NOMO-1 treated with dmso at 0.1 percent for 144 hours (cell line): ENCODE results near the gene LUZP2.

ENCODE experiments used
- DNase-seq: peaks from one replicate; lab custom pipeline; 2025; ENCODE audit not compliant: unreplicated experiment; lab: John Stamatoyannopoulos, UW

LUZP2 gene

DNA sequence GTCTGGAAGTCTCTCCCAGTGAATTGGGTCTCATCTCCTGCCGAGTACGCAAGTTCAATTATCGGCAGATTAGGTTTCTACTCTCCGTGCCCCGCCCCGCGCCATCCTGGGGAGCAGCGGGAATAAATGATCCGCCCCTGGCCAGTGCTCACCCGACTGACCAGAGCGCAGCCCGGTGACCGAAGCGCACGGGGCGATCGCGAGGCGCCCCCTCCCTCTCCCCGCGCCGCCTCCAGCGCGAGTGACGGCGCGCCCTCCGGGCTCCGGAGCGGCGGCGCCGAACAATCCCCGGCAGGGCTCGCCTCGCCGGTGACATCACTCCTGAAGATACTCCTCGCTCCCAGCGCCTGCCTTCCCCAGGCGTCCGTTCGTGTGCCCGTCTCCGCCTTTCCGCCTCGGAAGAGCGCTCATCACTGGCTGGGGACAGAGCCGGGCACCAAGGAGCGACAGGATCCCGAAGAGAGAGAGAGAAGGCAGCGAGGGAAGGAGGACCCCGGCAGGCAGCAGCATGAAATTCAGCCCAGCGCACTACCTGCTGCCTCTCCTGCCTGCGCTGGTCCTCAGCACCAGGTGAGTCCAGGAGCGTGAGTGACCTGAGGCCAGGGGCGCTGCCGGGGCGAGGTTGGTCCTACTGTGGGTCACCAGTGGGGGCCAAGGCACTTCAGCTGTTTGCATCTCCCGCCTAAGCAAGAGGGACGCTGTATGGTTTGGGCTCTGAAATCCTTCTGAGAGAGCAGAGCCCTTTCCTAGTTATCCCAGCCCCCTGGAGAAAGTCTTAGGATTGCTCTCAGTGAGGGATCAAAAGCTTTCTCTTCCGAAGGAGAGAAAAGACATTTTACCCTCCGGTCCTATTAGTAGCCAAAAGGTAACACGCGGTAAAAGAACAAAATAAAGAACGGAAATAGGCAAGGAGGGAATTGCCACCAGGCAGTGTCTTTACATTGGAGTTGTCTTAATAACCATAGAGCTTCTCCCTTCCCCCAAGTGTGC is at the start of gene LUZP2:
TSS of gene LUZP2 (plus strand) at position 318 of the 990 bp plus-strand sequence.
- no peak for DNase-seq

DNA sequence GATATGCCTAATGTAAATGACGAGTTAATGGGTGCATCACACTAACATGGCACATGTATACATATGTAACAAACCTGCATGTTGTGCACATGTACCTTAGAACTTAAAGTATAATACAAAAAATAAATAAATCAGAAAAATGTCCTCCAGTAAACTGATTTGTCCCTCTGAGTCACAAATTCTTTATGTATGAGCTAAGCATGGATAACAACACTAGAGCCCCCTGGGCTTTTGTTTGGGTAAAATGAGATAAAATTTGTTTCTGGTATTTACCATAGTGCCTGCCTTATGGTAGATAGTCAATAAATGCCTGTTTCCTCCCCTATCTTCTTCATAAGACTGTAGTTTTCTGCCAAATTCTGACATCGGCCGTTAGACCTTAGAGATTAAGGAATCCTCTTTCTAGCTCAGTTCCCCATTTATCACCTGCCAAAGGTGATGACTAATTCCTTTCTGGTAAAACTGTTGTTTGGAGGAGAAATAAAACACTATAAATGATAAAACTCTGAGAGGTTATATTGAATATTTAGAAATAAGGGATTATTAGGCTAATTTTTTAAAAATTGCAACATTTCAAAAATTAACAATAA is 43.6 kb upstream of the LUZP2 start:
- no peak for DNase-seq

DNA sequence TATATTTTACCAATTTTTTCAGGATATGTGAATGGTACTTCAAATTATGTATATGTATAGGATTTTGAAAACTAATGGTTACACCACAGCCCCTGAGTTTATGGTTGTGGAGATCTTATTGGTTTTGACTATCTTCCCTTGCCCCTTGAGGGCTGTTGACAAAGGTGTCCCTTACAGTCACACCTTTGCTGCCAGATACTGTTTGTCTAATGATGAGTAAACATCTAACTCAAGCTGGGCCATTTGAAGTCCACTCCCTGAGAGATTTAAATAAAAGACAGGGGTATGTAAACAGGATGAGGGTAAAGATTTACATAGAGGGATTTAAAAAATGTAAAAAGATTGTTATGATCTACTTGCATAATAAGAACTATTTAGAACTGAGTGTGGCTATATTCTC is 38.9 kb upstream of the LUZP2 start:
- DNase-seq, result no peak

DNA sequence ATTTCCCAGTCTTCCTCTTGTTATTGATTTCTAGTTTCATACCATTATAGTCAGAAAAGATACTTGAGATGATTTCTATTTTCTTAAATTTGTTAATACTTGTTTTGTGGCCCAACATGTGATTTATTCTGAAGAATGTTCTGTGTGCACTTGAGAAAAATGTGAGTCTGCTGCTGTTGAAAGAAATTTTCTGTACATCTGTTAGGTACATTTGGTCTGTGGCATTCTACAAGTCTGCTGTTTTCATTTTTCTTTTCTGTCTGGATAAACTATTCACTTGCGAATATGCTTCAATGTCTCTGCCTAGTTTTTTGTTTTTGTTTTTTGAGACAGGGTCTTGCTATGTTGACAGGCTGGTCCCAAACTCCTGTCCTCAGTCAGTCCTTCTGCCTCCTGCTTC is 26.4 kb upstream of the LUZP2 start:
- no peak for DNase-seq

DNA sequence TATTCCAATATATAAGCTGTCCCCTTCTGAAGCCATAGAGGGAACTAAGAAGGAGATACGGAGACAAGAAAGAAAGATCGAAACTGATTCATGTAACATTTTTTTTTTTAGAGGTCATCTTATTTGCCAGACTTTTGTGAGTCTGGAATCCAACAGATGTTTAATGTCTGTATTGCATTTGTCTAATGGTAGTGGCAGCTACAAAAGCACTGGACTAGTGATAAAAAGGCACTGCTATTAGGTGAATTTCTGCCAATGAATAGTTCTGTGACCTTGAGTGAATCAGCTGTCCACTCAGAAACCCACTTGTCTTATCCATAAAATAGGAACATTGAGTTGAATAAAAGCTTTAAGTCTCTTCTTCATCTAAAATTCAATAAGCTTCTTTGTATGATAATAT is 25.8 kb upstream of the LUZP2 start:
- no peak for DNase-seq

DNA sequence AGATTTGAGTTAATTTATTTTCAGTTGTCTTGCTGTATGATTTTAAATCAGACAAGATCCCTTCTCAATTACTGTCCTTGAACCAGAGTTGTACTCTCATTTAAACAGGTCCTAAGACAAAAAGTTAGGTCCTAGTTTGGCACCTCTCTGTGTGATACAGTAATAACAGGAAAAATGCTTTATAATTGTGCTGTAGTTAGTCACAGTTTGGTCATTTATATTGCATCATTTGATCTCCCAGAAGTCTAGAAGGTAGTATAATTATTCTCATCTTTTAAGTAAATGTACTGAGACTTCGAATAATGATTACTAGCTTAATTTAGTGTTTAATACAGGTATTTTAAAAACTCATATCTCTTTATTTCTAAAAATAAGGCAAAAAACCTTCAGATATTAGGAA is 18.1 kb upstream of the LUZP2 start:
- DNase-seq, result no peak

DNA sequence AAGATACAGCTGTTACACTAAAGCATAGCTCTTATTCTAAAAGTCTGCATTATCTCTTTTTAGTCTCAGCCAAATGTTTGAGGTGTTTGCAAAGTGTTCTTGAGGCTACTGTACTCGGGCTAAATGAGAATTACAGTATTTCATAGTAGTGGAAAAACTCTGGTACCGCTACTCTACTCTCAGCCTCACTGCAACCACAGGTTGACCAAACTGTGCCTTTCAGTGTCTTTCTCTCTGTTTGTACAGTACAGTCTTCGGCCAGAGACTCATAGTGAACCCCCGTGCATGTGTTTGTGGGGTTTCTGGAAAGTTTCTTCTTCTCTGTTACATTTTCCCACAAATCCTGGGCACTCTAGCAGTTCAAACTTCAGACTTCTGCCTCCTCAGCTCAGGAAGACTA is 7.4 kb upstream of the LUZP2 start:
- DNase-seq, result no peak

DNA sequence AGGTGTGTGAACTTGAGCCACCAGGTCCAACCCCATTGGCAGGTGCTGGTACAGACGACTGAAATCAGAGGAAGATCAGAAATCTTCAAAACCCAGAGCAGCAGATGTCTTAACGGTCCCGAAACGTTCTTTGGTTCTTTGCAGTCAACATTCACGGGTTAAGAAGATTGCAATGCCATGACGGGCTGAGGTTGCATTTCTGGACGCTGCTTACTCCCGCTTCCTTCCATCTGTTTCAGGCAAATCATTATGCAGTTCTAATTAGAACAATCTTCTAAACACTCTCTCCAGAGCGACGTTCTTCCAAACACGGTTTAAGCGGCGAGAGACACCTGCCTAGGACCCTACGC is 492 bp upstream of the LUZP2 start:
- no peak for DNase-seq

DNA sequence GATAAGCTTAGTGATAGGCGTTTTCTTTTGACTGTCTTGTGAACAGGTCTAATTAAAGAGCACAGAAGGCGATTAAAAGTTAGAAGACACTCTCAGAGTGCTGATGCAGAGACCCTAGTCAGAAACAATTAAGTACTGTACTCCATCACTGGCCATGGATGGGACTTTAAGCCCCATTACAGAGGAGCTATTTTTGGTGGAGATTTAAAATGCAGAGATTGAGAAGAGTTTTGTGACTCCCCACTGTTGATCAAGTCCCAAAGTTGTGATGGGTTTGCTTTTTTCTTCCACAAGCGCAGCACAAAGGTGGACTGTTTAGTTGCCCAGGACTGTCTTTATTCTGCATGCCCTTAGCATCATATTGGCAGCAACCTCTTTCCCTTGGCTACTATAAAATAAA is 978 bp downstream of the LUZP2 start:
- no peak for DNase-seq

DNA sequence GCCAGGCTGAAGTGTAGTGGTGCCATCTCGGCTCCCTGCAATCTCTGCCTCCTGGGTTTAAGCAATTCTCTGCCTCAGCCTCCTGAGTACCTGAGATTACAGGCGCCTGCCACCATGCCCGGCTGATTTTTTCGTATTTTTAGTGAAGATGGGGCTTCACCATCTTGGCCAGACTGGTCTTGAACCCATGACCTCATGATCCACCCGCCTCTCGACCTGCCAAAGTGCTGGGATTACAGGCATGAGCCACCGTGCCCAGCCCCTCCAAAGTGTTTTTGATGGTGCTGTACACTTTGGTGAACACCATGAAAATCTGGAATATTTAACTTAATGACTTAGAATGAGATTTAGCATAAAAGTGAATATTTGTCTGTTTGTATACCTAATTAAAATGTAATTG is 5.6 kb downstream of the LUZP2 start:
- DNase-seq, result no peak

DNA sequence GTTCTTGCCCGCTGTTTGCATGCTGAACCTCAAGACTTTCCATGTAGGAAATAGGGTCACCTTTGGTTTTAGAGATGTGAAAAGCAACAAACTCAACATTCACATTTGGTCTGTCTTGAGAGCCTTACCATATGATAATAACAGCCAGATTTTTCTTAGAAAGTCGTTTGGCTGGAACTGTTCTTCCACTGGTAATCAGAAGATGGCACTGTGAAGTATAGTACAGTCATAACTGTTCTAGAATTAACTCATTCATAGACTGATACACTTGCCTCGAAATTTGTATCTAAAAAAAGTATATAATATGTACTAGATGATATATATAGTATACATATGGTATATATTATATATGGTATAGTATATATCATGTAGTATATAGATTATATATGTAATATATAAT is 12.3 kb downstream of the LUZP2 start:
- no peak for DNase-seq

DNA sequence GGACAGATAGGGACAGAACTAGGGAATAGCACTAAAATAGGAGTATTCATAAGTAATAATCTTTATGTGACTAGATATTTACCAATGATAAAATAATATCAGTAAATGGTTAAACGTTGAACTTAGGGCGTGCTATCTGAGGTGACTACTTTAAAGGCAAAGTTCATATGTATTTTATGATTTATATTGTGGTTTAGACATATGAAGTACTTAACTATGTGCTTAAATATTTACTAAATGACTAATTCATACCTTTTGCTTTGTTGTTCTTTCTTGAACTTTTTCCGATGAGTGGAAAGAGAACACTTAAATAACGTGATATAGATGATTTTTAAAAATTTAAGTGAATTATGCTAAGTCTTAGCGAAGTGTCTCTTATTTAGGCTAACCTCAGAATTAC is 14.7 kb downstream of the LUZP2 start:
- no peak for DNase-seq

DNA sequence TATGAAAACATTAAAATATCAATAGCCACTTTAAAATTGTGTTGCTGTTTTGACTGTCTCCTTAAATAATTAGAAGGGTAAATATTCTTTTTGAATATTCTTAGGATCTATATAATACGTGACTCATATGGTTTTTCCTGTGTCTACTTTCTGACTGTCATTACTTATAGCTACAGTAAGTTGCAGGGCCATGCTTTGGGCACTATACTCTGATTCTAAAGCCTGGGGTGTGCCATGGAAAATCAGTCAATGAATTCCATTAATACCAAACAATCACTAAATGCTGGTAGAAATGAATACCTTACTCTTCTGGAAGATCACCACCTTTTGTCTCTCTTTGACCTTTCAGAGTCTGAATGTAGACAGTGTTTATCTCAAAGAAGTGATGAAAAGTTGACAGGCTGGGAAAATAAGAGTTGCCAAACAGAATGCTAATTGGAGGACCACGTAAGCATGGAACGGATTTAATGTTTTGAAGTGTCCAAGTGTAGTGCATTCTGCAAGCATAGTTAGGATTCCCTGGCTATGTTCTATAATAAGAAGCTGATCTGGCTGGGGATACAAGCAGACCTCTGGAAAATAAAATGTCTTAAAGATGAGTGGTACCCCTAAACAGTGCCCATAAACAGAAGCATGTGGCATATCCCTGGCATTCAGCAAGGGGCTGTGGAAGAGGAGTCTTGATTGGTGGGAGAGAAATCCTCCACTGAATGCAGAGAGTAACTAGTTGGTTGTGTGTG is 16.8 kb downstream of the LUZP2 start:
- DNase-seq, result no peak

DNA sequence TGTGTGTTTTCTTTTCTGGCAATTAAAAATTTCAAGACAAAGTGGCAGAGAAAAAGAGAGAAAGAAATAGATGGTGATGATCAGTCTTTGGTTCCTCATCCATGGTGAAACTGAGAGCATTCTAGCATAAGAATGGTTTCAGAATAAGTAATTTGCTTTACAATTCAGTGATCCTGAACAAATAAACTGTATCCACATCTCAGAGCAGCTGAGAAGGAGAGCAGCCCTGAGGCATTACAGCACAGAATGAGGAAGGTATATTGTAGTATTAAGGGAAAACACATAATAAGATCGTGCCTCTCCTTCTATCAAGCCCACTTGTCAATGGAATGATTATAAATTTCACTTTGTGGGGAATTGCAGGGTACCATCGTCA is 17.4 kb downstream of the LUZP2 start:
- DNase-seq, result no peak

DNA sequence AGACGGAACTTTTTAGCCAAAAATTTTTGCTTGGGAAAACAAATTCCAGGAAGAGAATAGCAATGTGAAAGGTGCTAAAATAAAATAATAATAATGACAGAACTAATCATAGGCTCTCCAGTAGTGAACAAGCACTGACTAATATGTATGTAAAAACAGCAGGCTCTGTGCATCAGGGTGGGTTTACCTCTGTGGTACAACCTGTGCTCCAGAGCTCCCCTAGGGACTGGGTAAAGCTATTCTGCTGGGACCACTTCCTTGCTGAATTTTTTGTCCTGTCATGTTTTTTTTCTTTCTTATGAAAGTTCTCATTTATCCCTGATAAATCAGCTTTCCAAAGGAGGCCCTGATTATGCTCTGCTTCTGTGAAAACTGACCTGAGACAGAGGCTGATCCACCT is 18.8 kb downstream of the LUZP2 start:
- no peak for DNase-seq

DNA sequence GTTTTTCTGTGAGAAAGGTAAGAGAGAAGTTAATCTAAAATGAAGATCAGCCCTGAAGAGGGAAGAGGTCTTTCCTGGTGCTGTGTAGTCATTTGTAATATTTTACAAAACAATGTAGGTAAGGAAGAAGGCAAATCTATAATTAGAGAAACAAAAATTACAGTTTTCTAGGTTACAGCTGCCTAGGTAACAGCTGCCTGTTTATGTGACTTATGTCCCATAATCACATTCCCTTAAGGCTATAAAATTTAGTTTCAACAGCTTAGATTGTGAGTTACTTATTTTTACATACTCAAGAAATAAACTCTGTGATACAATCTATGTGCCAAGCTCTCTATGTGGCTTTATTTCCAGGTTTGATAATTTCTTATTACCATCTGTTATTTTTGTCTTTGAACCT is 19.8 kb downstream of the LUZP2 start:
- DNase-seq, result no peak

DNA sequence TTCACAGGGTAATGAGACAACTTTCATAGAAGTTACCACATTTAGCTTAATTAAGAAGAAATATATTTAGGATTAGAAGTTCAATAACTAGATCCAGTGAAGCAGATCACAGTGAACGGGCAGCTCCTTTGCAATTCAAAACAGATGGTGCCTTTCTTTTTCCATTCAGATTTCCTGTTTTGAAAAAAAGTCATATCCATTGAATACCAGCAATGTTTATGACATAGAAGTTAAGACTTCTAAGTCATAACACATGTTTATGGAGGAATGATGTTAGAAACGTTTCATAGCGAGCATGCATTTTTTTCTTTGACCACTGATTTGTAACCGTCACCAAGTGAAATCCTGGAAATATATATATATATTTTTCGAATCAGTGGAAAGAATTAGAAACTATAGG is 24.7 kb downstream of the LUZP2 start:
- DNase-seq, result no peak

DNA sequence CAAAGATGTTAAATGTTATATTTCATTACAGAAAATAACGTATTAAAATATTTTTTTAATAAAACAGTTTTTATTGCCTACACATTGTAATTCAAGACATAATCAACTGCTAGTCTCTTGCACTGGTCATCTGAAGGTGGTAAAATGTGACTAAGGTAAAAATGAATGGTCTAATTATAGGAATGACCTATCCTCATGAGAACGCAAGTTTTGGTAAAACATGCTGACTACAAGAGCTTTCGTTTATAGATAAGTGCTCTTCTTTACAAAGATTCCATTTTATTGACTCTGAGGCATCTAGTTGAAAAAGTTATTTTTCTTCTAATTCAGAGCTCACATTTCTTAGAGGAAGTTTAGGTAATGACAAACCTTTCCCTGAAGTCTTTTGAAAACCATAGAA is 27.3 kb downstream of the LUZP2 start:
- DNase-seq, result no peak

DNA sequence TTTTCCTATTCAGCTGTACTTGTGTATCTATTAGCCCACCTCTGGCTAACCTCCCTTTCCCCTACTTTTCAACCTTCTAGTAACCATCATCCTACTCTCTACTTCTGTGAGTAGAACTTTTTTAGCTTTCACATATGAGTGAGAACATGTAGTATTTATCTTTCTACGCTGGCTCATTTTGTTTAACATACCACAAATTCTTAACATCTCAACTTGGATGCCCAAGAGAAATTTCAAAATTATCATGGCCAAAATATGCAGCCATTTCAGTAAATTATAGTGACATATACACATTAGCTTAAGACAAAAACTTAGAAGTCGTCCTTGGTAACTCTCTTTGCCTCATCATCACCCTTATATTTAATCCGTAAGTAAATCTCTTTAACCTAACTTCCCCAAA is 34.7 kb downstream of the LUZP2 start:
- no peak for DNase-seq

DNA sequence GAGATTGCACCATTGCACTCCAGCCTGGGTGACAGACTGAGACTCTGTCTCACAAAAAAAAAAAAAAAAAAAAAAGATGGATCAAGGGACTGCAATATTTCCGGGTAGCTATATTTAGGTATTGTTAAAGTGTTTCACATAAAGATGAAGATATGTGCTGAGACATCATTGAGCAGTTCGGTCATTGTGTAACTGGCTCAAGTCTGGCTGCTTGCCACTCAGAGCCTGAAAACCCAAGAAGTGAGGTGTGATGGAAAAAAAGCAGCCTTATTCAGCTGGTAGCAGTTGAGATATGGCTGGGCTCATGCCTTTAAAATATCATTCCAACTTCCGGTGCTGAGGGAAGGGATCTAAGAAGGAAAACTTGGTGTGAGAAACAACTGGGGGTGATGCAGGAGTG is 46.9 kb downstream of the LUZP2 start:
- no peak for DNase-seq

DNA sequence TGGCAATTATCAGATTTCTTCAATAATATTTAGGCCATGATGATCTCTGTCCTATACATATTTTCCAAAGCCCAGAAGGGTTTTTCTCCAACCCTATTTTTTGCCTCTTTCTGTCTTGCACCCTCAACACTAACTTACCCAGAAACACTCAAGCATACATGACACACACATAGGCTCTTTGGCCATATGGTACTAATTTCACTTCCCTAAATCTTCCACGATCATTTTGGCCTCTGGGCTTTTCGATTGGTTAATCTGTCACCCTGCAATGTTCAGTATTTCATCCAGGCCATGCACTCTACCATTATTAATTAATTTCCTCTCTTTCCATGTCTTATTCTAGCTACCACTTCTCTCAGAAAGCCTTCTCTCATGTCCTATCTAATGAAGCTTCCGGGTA is 59.8 kb downstream of the LUZP2 start:
- DNase-seq, result no peak

DNA sequence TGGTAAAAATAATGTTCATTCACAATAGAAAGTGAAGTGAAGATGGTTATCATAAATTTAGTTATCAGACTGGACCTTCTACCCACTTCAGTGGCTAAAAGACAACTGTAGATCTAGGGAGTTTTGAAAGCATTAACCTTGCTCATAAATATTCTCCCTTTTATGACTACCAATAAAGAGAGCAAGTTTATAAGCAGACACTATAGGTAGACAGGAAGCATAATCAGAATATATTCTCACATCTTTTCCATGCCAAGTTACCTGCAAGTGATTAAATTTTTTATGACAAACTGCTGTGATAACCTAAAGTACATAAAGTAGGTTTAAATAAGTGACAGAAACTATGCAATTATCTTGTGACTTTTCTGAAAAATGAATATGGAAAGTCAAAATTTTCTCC is 62.5 kb downstream of the LUZP2 start:
- DNase-seq, result no peak
